GM19452 (cell line): Measurements from ENCODE around the gene TDP1.
"Not testable (repeated sequence)": the region's sequence is repeated elsewhere in the genome, so short reads cannot be mapped to it uniquely, and the experiment has no call there.

Experiments
- ATAC-seq: cut with Tn5 transposase; IDR thresholded peaks from one replicate; pipeline ENCODE4 v1.9.1; 2021; ENCODE audit not compliant: unreplicated experiment

The TDP1 gene

DNA sequence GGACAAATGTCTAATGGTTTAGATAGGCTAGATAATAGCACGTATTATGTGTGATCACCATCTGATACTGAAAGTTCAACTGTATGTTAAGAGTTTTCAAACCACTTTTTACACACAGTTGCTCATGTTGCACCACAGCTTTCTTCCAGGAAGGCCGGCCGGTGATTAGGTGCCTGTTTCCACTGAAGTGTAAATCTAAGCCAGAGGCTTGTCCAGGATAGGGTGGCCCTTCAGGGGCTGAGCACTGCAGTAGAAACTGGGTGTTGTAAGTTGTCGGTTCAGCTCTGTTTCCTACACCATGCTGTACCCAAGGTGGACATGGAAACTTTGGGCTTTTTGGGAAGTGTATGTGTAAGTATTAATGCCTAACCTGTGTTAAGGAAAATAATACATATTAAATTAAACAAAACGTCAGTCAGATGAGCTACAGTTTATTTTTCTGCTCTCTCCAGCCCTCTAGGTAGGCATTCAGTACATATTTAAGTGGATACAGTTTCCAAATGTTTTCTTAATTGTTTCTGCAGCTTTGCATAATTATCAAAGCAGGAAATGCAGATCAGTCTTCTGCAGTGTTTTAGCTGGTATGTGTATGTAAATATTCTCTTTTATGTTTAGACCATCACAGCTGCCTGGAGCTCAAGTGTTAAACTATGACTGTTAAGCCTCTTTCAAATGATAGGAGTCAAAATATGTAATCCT, 30.9 kb downstream of the TDP1 start:
- no peak for ATAC-seq

DNA sequence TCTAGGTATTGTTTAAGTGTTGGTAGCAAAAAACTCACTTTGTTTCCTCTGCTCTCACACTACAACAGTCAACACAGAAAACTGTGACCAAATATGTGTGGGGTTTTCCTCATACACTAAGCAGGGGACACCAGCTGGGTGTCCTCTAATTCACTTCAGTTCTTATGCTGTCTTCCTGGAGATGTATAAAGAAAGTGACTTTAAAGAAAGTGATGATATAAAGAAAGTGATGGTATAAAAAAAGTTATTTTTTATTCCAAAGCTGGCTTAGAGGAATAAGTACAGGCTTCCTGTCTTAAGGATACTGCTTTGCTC, 31.4 kb downstream of the TDP1 start:
- ATAC-seq, result no peak

DNA sequence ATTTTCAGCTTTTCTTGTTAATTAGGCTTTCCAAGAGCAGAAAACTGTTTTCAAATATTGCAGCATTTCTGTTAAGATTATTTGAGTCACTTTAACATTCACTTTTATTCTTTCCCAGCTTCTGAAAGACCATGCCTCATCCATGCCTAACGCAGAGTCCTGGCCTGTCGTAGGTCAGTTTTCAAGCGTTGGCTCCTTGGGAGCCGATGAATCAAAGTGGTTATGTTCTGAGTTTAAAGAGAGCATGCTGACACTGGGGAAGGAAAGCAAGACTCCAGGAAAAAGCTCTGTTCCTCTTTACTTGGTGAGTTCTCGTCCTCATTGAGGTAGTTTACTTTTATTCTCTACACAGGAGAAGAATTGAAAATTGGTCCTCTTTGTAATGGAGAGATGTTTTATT, 33.1 kb downstream of the TDP1 start:
- no peak for ATAC-seq

DNA sequence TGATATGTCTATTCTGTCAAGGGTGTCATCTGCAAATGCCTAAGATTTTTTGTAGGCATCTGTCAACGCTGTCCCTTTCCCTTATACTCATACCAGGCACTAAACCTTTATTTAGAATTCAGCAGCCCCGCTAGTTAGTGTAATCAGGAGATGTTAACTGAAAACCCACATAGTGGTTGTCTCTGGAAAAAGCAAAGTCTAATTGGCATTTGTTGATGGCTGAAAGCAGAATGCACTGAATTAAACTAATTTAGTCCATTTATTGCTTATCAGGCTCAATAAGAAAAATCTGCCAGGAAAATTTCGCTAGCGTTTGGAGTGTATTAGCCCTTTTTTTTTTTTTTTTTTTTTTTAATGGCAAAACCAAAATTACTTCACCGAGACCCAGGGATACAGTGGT, 34.5 kb downstream of the TDP1 start:
- no peak for ATAC-seq

GRCh38 chr14:89990623-89991275, 35.0 kb downstream of the TDP1 start:
- no peak for ATAC-seq

DNA sequence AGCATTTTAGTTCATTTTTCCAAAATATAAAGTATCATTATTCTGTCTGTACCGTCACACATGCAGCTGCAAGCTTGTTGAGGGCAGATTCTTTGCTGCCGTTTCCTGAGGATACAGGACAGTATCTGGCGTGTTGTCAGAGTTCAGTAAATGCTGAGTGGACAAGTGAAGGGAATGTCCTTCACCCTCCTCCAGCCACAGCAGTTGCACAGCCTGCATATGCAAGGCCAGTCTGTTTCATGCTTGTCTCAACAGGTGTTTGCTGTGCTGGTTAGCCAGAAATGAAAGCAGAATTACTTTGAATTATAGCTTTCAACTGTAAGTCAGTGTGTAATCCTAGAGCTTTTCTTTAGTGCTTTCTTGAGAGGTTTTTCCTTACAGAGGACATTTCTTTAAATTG, 36.5 kb downstream of the TDP1 start:
- no peak for ATAC-seq

DNA sequence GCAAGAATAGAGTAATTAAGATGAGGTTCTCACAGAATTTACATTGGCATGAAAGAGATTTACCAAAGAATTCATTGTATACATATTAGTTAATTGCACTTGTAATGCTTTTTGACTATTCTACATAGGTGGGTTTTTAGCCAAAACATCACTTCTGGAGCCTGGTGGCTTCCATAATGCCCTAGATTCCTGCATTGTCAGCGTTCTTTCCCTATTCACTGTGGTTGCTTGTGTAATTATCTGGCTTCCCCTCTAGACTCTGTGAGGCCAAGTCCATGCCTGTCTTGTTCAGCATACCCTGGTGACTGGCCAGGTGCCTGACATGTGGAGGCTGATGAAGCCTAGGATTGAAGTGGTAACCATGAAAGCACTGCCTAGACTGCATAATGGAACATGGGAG, 41.2 kb downstream of the TDP1 start:
- ATAC-seq, result no peak

- ATAC-seq, result no peak
Observed at GRCh38 chr14:90000935-90001334, 45.2 kb downstream of the TDP1 start.

DNA sequence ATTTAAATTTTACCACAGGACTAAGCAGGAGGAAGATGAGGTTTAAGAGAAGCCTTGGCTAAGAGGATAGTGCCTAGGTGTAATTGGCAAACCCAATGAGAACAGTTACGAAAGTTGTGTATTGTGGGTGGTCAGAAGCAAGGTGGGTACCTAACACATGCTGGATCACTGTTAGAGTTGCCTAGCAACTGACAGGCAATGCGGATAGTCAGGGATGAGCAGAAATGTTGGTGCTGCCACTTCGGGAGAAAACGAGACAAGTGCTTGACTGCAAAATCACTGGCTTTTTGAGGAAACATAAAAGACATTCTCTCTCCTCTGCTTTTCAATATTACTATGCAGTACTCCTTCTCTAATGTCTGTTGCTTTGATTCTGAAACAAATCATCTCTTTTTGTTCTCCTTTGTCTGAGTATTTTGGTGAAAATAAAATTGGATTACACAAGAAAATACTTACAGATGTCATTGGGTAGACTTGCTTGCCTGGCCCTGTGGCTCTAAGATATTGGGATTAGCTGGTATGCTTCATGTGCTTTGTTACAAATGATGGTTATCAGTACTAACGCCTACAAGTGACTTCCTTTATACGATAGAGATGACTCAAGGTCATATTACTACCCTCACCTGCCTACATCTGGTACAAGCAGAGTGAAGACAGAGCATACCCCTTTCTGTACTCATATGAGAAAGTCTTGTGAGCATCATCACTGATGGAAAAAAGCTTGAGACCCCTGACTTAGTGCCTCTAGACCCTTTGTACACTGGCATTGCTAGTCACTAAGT, 48.0 kb downstream of the TDP1 start:
- no peak for ATAC-seq

GRCh38 chr14:90005441-90005840, 49.7 kb downstream of the TDP1 start:
- no peak for ATAC-seq

DNA sequence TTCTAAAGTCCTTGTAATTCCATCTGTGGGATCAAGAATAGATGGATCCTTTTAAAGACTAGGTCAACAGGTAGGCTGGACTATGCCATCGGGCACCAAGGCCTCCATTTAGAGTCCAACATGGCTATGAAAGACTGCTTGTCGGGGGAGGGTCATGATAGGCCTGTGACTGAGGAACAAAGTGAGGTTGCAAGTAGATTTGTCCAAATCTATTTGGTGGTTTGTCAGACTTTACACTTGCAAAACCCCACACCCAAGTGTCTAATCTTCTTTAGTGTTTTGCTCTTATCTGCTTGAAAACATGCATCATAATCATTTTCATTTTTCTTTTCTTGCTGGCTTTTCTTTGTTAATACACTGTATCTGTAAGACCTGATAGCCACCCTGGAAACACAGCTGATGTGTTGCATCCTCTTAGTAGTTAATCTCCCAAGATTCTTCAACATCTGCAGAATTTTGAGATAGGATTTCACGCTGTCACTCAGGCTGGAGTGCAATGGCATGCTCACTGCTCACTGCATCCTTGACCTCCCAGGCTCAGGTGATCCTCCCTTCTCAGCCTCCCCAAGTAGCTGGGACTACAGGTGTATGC, 50.3 kb downstream of the TDP1 start:
- ATAC-seq, result no peak

DNA sequence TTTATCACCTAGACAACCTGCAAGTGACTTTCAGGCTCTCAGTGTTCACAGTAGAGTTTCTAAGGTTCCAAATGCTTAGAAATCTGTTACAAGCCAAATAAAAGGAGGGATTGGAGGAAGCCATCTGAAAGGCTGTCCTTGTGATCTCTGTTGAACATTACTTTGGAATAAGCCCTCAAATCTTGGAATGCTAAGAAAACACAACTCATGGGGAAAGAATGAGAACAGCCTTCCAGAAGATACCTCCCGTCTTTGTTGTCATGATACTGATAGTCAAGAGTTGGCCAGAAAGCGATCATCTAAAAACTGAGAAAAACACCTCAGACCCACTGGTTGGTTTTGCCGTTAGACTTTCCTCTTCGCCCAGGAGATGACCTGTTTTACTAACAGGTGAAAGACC, 61.6 kb downstream of the TDP1 start:
- no peak for ATAC-seq

DNA sequence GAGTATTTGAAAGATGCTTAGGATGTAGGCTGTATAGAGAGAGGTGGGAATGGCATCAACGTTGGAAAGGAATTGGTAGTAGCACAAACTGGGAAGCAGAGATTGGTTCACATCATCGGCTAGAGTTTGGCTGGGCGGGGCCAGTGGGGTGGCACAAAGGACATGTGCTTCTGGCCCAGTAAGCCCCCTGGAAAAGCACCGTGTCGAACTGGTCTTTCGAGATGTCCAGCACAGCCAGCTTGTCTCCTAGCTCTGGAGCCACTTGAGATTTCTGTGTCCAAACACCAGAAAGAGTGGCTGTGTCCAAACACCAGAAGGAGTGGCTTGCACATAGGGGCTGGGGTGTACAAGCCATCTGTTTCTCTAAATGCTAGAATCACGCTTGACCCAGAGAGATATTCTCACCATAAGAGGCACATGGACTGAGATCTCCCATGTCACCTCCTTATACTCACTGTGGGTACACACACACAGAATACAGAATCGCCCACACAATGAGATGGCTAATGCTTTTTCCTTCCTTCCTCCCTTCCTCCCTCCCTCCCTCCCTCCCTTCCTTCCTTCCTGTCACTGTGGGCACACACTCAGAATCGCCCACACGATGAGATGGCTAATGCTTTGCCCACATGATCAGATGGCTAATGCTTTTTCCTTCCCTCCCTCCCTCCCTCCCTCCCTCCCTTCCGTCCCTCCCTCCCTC, 64.2 kb downstream of the TDP1 start:
- ATAC-seq, result no peak

- no peak for ATAC-seq
Observed at GRCh38 chr14:90023176-90023896, 67.6 kb downstream of the TDP1 start.

DNA sequence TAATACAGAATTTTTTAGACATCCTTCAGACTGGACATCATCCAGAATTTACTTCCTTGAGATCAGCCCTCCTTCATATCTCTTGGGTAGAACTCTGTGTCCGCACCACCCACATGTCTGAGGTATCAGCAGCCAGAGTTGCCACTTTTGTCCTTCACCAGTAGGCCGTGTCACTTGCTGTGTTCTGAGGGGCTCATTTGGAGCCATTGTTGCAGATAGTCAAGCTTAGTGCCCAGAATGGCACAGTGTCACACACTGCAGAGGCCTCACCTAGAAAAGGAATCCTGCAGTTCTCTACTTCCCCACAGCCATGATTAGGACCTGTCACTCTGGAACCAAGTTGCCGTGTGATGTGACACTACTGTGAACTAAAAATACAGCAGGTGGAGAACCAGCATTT, 69.2 kb downstream of the TDP1 start:
- ATAC-seq, result no peak

DNA sequence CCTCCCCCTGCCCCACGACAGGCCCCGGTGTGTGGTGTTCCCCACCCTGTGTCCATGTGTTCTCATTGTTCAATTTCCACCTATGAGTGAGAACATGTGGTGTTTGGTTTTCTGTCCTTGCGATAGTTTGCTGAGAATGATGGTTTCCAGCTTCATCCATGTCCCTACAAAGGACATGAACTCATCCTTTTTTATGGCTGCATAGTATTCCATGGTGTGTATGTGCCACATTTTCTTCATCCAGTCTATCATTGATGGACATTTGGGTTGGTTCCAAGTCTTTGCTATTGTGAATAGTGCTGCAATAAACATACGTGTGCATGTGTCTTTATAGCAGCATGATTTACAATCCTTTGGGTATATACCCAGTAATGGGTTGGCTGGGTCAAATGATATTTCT, 70.9 kb downstream of the TDP1 start:
- not testable (repeated sequence) for ATAC-seq

DNA sequence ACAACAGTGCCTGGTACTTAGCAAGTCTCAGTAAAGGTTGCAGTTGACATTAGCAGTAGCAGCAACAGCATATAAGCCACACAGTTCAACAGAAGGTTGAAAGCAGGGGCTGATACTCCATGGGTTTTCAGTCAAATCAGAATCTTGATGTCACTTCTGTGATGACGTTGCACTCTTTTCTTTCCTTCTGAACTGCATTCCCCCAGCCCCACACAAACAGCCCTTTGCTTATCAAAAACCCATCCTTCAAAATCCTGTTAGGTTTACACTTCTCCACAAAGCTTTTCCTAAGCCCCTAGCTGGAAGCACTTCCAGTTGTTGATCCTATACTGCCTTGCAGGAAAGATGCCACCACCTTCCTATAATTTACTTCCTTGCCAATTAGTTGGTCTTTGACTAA, 72.1 kb downstream of the TDP1 start:
- no peak for ATAC-seq

- no peak for ATAC-seq
Observed at GRCh38 chr14:90034156-90034555, 78.4 kb downstream of the TDP1 start.

GRCh38 chr14:90034835-90035525, 79.3 kb downstream of the TDP1 start:
- ATAC-seq, result no peak
